ENCODE results near the gene ZYG11A.

The ZYG11A gene

DNA sequence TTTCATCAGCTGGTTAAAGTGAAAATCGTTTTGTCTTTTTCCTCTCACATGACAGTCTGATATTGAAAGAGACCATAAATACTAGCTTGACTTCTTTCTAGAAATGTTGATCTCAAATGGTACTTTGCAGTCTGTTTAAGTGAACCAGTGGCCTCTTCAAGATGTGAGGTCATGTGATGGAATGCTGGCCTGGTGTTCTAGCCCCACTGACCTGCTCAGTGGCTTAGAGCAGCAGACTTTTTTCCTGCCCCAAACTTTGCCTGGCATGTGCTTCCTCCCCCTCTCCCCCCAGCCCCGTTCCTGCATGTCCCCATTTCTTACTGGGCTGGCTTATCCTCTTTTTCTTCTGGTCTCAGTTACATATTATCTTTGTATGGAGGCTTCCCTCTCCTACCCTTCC, 34.3 kb downstream of the ZYG11A start:
- DNase-seq (ENCODE audit: low read depth, low spot score), result no peak

DNA sequence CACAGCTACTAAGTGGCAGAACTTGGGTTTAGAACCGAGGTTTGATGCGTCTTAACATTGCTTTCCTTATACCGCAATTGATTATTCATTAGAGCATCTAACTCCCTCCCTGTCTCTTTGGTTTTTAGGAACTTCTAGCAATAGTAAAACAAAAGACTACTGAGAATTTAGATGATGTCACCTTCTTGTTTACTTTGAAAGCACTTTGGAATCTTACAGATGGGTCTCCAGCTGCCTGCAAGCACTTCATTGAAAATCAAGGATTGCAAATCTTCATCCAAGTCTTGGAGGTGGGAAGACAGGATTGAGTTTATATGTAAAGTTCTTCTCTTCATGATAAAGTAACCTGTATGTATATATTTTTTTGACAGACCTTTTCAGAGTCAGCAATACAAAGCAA, 35.0 kb downstream of the ZYG11A start:
- no peak for DNase-seq (ENCODE audit: low read depth, low spot score)

DNA sequence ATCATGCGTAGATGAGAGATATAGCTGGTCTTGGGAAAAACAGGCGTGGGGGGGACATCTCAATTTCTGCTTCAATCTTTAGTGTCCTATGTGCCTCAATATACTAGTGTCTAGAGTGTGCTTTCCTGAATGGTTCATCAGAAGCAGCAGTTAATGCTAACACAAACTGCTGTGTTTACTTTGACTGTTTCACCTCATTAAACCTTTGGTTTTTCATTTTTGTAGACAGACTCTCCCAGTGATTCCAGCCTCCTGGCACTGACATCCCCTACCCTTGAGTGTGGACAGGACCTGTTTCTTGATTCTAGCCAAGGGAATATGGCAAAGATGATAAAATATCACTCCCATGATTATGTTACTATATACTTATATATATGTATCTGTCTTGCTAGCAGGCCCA, 37.6 kb downstream of the ZYG11A start:
- DNase-seq (ENCODE audit: low read depth, low spot score), result no peak

DNA sequence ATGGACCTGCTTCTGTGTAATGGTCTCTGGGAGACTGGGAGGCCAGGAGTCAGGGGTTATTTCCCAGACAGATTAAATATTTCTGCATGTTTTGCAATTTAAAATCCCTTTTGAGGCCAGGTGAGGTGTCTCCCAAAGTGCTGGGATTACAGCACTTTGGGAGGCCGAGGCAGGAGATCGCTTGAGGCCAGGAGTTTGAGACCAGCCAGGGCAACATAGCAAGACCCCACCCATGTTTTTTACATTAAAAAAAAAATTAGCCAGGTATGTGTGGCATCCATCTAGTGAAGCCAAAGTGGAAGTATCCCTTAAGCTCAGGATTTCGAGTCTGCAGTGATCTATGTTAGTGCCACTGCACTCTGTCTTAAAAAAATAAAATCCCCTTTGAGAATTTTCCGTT, 44.9 kb downstream of the ZYG11A start:
- no peak for DNase-seq (ENCODE audit: low read depth, low spot score)

DNA sequence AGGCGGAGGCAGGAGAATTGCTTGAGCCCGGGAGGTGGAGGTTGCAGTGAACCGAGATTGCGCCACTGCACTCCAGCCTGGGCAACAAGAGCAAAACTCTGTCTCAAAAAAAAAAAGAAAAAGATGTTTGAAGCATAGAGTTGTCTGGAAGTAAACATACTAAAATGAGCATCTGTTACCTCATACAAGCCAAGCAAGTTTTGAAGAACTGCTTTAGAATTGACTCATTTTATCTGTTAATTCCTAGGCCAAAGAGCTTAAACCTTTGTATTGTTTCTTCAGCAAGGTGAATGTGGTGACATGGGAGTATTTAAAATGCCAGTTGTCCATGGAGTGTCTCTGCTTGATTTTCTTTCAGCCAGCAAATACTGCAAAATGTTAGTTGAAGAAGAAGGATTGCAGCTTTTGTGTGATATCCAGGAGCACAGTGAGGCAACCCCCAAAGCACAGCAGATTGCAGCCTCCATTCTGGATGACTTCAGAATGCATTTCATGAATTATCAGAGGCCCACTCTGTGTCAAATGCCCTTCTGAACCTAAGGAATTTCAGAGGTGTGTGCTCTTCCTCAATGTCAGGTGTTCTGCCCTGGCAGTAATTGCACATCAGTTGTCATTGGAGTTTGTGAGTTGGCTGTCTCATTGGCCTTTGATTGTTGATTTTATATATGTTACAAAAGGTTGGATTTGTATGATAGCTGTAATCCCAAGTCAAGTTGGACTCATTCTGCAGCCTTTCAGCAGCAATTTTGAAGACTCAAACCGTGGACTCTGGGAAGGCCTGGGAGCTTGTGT, 50.1 kb downstream of the ZYG11A start:
- DNase-seq (ENCODE audit: low read depth, low spot score), result no peak

DNA sequence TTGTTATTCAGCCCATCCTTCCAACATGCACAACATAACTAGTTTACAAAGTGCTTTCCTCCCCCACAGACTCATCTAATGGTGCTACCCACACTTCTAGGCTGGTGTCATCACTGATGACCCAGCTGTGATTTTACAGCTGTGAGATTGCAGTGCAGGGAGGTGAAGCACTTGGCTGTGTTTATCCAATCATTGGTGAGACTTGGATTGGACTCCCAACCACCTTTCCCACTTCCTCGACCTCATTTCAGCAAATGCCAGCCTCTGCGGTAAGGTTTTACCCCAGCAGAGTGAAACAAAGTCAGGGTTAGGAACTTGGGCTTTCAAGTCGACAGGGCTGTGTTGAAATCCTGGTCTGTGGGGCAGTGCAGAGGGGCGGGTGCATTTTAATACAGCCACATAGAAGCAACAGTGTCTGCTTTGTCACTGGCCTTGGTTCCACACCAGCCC, 56.9 kb downstream of the ZYG11A start:
- no peak for DNase-seq (ENCODE audit: low read depth, low spot score)

DNA sequence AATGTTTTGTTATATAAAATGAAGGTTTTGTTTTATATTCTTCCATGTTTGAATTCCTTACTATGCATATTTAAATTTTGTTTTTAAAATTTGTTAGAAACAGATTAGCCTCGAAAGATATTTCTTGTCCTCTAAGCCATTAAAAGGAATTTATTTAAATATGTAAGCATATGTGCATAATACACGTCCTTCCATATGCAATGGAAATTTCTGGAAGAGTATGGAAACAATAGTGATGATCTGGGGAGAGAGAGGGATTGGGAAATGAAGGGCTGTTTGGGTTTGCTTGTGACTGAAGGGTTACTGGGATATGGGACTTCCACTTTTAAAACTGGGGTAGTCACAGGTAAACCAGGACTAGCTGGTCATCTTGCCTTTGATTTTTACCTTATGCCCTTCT, 57.8 kb downstream of the ZYG11A start:
- no peak for DNase-seq (ENCODE audit: low read depth, low spot score)

DNA sequence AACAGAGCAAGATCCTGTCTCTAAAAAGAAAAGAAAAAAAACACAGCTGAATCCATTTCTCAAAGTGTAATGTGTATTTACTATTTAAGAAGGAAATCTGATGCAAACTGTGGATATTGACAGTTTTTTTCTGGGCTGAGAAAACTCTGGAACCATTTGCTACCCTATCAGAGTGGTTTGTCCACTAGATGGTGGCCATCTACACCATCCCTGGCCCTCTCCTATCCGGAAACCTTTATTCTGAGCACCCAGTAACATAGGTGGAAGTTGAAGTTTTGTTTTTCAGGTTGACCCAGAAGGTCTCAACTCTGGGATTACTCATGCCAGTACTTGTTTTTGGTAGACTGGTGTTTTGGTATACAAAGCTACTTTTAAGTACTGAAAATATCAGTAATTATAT, 58.8 kb downstream of the ZYG11A start:
- no peak for DNase-seq (ENCODE audit: low read depth, low spot score)

DNA sequence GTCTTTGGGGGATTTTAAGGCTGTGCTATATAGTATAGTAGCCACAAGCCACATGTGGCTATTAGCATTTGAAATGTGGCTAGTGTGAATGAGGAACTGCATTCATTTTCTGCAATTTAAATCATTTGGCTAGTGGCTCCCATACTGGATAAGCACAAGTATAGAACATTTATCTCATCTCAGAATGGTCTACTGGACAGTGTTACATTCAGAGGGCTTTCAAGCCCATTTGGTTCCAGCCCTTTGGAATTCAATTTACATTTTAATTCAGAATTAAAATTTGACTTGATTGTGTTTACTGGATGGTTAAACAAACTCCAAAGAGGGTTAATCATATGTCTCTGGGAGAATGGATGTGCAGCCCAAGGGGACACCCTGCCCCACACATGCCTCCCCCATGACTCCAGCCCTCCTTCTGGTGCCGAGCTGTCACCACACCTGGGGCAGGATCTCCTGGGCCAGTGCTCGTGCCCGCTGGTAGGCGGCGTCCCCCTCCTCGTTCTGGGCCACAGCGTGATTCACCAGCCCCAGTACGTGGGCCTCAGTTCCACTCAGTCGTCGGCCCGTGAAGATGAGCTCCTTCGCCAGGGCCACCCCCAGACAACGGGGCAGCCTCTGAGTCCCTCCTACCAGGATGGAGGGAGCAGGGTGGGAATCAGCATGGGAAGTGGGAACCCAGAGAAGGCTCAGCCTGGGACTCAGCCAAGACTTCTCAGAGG, 61.8 kb downstream of the ZYG11A start:
- no peak for DNase-seq (ENCODE audit: low read depth, low spot score)

DNA sequence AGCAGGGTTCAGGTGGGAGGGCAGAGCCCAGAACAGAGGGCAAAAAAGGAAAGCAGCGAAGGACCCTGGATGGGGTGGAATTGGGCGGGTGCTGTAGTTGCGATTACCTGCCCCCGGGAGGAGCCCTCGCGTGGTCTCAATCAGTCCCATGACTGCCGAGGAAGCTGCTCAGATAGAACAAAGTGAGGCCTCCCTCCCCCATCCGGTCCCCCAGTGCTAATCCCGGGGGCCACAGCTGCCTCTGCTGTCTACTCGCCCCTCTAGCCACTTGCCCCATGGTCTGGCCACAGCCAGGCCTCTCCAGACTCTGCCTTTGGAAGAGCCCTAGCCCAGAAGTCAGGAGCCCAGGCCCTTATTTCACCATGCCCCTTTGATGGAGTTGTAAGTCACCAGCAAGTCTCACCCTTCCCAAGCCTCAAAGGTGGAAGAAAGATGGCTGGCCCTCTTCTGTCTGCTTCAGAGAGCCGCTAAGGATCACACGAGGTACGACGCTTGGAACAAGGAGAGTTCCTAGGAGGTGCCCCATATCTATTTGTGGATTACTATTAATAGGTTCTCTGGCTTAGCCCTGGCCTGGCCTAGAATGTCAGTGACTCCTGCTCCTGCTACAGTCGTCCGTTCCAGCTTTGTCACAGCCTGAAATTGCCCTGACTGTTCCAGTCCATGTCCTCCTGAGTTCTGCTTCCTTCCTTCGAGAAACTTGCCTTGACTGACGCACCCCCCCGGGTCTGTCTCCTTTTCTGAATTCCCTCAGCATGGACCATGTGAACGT, 62.6 kb downstream of the ZYG11A start:
- no peak for DNase-seq (ENCODE audit: low read depth, low spot score)

DNA sequence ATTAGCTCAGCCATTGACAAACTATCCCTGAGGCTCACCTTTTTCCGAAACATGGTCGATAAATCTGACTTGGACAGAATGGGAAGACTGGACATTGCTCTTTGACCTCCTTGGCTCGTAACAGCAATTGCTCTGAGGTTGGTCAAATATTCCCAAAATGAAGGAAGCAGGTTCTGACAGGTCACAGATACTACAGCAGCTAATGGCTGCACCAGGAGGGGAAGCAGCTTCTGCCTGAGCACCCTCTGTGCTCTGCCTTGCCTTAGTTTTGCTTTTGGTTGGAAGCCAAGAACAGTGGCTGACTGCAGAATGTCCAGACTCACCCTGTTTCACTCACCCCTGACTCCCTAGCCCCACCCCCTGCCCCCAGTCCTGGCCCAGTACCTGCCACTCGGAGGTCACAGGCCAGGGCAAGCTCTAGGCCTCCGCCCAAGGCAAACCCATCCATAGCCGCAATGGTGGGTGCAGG, 63.6 kb downstream of the ZYG11A start:
- DNase-seq (ENCODE audit: low read depth, low spot score), result no peak

DNA sequence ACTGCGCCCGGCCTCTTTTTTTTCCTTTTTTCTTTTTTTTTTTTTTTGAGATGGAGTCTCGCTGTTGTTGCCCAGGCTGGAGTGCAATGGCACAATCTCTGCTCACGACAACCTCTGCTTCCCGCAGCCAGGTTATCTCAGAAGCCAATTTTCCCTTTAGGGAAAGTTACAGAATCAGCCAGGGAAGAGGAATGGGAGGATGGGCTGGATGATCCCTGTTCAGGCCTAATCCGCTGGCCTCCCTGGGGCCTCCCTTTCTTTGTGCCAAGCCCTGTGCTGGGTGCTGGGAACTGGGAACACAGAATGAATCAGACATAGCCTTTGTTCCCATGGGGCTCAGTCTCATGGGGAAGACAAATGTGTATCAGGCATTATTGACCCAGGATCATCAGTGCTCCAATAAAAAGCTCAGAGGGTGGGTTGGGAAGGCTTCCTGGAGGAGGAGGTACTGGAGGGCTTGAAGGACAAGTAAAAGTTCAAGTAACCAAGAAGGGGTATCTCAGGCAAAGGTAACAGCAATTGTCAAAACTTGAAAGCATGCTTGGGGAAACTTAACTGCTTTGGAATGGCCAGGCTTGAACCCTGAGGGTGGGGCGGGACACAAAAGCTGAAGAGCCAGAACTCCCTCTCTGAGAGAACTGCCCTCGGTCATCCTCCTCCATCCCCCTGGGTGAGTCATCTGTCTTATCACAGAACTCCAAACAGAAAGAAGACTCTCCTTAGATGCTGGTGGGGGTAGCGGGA, 64.7 kb downstream of the ZYG11A start:
- DNase-seq (ENCODE audit: low read depth, low spot score), result no peak

DNA sequence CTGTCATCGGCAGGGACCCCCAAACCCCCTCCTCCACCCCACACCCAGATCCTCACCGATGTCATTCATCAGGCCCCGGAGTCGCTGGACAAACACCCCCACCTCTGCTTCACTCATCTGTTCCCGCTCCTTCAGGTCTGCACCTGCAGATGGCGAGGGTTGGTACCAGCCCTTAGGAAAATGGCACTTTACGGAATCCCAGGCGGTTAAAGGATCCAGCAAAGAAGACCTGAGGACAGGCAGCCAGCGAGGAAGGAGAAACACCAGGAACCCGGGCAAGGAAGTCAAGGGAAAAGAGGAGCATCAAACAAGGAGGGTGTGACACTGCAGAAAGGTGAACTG, 65.2 kb downstream of the ZYG11A start:
- DNase-seq (ENCODE audit: low read depth, low spot score), result no peak

DNA sequence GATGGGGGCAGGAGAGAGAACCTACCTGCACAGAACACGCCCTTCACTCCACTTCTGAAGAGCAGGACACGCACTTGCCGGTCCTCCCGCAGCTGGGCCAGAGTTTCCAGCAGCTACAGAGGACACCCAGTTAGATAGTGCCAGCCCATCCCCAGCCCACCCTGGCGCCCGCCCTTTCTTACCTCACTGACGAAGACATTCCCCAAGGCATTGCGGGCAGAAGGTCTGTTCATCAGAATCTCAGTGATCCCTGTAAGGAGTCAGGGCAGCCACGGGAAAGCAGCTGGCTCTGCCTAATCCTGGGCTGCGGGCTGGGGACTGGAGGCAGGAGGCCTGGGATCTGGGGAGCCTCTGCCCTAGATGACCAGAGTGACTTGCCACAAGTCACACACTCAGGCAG, 69.0 kb downstream of the ZYG11A start:
- DNase-seq (ENCODE audit: low read depth, low spot score), result no peak

DNA sequence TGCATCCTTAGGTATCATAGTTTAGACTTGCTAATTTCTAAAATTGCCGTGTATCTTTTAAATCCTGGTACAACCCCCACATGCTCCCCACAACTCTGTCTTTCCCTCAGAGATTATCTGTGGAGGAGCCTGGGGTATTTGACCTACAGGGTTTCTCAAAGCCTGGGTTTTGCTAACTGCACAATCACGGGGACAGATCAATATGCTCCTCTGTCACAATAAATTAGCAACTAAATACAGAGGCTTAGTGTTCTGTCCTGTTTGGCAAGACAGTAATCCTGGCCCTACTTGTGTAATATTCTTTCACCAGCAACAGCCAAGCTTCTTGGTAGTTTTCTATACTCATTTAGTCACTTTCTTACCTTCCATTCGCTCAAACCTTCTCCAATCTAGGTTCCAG, 70.5 kb downstream of the ZYG11A start:
- DNase-seq (ENCODE audit: low read depth, low spot score), result no peak

DNA sequence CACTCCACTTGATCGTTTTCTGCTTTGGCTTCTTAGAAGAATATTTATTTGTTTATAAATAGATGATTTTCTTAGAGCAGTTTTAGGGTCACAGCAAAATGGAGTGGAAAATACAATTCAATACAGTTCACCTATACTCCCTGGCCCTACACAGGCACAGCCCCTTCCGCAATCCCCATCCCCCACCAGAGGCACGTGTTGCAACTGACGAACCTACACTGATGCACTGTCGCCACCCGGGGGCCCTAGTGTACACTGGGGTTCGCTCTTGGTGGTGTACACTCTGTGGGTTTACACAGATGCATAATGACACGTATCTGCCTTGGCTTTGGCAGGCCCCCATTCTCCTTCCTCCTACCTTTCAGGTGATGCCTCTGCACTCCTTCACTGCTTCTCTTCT, 71.0 kb downstream of the ZYG11A start:
- no peak for DNase-seq (ENCODE audit: low read depth, low spot score)

DNA sequence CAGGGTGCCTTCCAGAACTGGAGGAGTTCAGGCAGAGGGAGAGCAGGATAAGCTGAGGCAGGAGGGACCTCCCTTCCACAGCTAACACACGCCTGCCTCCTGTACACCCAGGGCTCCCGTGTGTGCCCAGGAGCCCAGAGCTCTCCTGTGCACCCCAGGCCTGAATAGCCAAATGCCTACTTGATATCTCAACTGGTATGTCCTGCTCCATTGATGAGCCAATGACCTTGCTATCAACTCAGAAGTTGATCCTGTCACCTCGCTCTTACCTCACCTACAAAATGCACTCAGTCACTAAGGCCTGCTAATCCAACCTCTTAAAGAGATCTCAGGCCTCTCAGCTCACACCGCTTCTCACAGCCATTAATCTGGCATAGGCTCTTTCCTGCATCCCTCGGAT, 71.9 kb downstream of the ZYG11A start:
- DNase-seq (ENCODE audit: low read depth, low spot score), result no peak

DNA sequence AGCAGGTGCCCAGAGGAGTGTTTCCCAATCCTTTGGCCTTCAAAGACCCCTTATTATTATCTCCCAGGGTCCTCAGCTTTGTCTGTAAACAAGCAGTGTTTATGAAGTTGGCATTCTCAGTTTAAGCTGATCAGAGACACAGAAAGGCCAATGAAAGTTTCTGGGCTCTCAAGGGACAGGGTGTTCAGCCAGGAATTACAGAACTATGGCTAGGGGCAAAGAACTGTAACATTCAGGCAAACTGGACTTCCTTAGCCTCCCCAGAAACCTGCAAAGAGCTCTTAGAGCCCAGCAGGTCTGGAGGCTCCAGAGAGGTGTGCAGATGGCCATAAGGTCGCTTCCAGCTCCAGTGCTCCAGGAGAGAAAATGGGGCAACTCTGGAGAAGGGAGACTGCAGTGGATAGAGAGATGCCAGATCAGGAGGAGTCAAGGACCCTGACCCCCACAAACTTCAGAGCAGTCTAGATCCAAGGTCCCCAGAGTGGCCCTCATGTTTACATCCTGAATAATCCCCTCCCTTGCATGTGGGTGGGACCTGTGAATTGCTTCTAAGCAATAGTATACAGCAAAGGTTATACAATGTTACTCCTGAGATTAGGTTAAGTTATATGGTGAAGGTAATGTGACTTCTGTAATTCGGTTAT, 72.8 kb downstream of the ZYG11A start:
- no peak for DNase-seq (ENCODE audit: low read depth, low spot score)

DNA sequence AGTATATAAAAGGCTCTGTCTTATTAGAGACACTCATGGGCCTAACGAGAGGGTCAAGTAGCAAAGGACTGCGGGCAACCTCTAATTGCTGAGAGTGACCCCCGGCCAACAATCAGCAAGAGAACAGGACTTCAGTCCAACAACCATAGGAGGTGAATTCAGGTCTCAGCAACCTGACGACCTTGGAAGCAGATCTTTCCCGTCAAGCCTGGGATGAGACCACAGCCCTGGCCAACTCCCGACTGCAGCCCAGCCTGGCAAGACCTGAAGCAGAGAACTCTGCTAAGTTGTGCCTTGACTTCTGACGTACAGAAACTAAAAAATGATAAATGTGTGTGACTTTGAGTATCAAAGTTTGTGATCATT, 73.3 kb downstream of the ZYG11A start:
- no peak for DNase-seq (ENCODE audit: low read depth, low spot score)

DNA sequence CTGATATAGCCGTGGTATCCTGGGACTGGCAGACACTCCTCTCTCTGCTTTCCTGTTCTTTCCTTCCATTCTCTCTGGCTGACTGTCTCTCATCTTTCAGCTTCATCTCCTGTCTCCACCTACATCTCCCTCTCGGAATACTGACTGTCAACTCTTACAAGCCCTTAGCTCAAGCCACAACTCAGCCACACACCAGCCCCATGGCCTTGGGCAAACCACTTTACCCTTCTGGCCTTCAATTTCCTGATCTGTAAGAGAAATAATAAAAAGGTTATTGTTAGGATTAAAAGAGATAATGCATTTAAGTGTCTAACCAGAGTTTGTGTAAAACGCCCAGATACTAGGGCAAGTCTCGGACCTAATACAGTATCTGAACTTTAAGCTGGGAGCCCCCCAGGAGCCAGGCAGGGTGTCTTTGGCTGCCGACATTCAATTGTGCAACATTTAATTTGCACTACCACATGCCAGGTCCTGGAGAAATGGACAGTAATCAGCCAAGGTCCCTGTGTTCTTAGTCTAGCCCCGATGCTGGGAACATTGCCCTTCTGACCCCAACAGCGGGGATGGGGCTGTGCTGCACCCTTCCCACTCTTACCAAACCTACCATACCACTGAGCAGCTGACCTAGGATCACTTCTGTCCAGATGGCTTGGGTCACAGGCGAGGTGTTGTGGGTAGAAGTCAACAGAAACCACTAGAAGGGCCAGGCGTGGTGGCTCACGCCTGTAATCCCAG, 73.8 kb downstream of the ZYG11A start:
- no peak for DNase-seq (ENCODE audit: low read depth, low spot score)

DNA sequence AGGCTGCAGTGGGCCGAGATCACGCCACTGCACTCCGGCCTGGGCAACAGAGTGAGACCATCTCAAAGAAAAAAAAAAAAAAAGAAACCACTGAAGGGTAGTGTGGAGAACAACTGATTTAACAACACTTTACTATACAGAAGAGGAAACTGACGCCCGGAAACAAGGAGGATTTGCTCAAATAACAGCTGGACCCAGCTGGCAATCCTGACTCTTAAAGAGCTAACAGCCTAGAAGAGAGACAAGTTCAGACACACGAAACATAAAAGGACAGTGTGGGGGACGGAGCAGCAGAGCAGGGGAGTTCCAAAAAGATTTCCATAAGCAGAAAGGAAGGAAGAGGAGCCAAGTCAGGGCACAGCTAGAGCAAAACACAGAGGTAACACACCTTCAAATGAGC, 74.6 kb downstream of the ZYG11A start:
- no peak for DNase-seq (ENCODE audit: low read depth, low spot score)

Measured in activated naive CD8-positive, alpha-beta T cell treated with anti-CD3 and anti-CD28 coated beads, Interleukin-2, amount 50 U/mL, for 16 hours (primary cell).